Measurements from ENCODE around the gene ANKUB1.

The ANKUB1 gene

DNA sequence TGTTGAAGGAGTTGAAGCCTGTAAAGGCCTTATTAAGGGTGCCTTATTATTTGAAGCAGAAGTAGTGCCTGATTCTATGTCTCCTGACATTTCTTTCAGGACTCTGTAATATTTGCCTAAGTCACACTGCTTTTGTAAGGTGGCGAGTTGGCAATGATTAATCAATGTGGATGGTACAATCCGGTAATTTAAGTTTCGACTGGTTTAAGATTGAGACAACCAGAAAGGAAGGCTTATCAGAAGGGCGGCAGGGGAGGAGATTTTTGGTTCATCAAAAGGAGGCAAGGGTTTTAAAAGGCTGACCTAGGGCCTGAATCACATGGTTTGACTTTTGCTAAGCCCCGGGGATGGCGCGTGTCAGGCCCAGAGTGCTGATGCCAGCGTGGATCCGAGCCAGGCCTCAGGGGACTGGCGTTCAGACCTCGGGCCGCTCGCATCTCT is 19.8 kb upstream of the ANKUB1 start:
- no peak for DNase-seq (ENCODE audit: insufficient read length, low spot score)
- no peak for FAIRE-seq

- DNase-seq (ENCODE audit: insufficient read length, low spot score) (no peak), FAIRE-seq (no peak)
Observed at GRCh38 chr3:149810846-149811245, 18.5 kb upstream of the ANKUB1 start.

DNA sequence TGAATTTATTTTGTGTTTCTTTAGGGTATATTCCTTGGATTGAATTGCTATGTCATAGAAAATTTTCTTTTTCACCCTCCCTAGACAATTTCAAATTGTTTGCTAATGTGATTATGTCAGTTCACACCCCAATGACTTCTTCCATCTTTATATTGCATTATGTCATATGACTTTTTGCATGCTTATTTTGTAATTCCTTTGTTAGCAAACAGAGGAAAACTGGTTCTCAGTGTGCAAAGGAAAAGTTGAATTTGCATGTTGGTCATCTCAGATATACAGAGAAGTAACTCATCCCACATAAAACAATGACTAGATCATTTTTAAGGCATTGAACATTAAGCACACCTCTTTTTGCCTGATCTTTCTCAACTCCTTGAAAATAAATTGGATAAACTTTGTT is 17.3 kb upstream of the ANKUB1 start:
- FAIRE-seq (no peak), DNase-seq (ENCODE audit: insufficient read length, low spot score) (no peak)

DNA sequence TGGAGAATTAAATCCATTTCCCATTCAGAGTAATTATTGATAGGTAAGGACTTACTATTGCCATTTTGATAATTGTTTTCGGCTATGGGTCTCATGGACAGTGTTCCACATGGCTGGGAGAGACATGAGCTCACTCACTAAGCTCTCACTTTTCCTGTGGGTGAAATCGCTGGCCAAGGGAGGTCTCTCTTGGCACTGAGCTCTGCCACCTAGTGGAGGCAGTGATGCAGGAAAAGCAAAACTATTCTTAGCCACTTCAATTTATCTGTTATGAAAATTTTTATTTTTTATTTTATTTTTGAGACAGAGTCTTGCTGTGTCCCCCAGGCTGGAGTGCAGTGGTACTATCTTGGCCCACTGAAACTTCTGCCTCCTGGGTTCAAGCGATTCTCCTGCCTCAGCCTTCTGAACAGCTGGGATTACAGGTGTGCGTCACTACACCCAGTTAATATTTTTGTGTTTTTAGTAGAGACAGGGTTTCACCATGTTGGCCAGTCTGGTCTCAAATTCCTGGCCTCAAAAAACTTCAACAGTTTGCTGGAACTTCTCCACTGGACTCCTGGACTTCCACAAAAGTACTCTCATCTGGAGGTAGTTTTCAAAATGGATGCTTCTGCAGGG is 16.0 kb upstream of the ANKUB1 start:
- DNase-seq (ENCODE audit: insufficient read length, low spot score) (peak; percentile 77), FAIRE-seq (peak; percentile 55)

GRCh38 chr3:149806171-149806778 is 13.9 kb upstream of the ANKUB1 start:
- FAIRE-seq (no peak), DNase-seq (ENCODE audit: insufficient read length, low spot score) (no peak)

DNA sequence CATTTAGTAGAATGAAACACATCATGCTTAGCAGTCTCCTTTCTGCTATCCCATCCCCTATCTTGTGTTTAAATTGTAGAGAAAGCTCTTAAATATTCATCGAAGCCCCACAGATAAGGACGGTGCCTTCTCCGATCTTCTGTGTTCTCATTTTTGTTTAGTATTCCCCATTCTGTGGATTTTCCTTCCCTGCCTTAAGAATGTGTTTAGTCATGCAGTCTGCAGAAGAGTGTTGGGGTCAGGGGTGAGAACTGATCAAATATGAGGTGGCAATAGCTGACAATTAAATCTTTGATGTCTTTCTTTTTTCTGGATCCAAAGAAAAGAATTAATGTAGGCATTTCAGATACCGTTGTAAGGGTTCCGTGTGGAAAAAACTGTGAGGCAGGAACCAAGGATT is 9.3 kb upstream of the ANKUB1 start:
- FAIRE-seq (no peak), DNase-seq (ENCODE audit: insufficient read length, low spot score) (no peak)

DNA sequence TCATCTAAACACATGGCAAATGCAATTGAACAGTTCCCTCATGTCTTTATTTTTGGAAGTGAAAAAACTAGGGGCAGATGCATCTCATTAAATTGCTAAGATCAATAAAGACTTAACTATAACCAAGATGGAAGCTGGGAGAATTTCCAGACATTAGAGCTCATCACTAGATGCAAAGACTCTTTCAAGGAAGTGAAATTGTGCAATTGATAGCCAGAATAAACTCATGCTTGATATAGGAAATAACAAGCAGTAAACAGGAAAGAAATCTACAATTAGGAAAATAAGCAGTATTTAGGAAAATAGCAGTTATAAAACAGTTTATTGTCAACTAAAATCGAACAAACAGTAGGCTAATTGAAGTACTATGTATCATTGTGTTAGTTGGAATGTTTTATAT is 8.8 kb upstream of the ANKUB1 start:
- DNase-seq (ENCODE audit: insufficient read length, low spot score) (no peak), FAIRE-seq (no peak)

DNA sequence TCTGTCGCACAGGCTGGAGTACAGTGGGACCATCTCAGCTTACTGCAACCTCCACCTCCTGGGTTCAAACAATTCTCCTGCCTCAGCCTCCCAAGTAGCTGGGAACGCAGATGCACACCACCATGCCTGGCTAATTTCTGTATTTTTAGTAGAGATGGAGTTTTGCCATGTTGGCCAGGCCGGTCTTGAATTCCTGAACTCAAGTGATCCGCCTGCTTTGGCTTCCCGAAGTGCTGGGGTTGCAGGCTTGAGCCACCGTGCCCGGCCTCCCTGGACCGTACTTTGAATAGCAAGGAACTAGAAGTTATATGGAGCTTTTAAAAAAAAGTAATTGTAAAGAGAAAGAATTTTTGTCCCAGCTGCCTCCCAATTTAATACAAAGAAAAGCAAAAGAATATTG is 8.3 kb upstream of the ANKUB1 start:
- DNase-seq (ENCODE audit: insufficient read length, low spot score): no peak
- no peak for FAIRE-seq

DNA sequence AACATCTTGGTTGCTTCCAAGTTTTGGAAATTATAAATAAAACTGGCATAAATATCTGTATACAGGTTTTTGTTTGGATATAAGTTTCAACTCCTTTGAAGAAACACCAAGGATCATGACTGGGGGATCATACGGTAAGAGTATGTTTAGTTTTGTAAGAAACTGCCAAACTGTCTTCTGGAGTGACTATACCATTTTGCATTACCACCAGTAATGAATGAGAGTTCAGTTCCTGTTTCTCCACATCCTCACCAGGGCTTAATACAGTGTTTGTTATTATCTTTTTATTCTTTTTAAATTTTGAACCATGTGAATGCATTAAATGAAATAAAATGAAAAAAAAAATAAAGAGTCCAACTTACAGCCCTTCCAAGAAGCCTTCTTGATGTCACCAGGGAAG is 3.7 kb upstream of the ANKUB1 start:
- no peak for FAIRE-seq
- DNase-seq (ENCODE audit: insufficient read length, low spot score): no peak

- no peak for DNase-seq (ENCODE audit: insufficient read length, low spot score)
- FAIRE-seq: no peak
Observed at GRCh38 chr3:149790698-149791097, 1.7 kb downstream of the ANKUB1 start.

DNA sequence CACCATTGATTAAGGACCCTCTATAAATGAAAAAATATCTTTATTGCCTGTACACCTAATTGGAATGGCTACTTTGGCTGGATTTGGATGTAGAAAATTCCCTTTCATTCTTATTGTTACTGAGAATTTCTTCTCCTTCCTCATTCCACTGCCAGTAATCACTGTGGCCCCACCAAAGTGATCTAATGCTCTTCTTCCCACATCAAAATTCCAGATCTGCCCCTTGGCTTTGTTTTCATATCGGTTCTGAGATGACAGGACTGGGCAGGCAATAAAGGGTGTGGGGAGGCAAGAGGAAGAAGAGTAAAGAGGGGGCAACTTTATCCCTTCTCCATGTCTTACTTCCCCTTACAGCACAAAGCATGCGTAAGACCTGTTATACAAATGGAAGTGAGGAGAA is 2.1 kb downstream of the ANKUB1 start:
- DNase-seq (ENCODE audit: insufficient read length, low spot score) (no peak), FAIRE-seq (no peak)

DNA sequence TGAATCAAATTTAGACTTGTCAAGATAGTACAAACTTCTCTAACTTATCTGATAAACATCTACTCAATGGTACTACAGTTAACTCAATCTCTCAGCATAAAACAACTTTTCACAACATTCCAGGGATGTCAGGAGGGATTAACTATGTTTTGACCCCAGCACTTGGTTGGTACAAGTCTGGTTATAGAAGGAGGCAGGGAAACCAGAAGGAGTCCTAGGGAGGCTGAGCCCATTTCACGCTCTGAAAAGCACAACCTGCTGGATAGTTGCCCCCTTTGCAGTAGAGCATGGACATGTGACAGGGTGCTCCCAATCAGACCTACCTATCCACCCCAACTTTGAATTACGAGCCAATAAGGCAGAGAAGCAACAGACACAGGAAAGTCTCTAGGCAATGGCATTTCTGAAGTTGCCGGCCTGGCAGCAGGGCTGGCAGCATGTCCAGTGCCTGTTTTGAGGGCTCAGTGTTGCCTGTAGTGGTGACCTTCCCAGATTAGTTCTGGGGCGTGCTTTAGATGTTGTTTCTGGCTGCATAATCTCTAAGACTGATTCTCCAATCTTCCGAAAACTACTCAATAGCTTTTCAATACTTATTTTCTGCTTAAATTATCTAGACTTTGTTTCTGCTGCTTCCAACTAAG is 8.2 kb downstream of the ANKUB1 start:
- DNase-seq (ENCODE audit: insufficient read length, low spot score) (peak; percentile 47), FAIRE-seq (peak; percentile 78)

- DNase-seq (ENCODE audit: insufficient read length, low spot score): peak; percentile 51
- no peak for FAIRE-seq
Observed at GRCh38 chr3:149783576-149783975, 8.8 kb downstream of the ANKUB1 start.

- FAIRE-seq (no peak), DNase-seq (ENCODE audit: insufficient read length, low spot score) (no peak)
Observed at GRCh38 chr3:149781741-149782140, 10.6 kb downstream of the ANKUB1 start.

DNA sequence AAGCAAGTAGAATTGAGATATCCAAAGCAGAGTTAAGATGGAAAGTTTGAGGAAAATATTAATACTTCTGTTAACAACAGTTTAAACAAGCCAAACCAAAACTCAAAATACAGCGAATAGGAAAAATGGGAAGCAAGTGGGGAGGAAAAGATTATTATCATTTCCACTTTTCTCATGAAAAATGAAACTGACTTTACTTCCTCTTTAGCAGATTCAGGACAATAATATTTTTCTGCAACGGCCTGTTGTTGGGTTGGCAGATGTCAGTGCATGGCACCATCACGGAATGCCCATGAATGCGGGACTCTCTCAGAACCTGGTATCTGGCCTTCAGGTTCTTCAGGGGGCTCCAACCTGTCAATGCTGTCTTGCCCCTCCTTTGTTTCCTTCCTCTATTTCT is 11.1 kb downstream of the ANKUB1 start:
- FAIRE-seq: no peak
- no peak for DNase-seq (ENCODE audit: insufficient read length, low spot score)

DNA sequence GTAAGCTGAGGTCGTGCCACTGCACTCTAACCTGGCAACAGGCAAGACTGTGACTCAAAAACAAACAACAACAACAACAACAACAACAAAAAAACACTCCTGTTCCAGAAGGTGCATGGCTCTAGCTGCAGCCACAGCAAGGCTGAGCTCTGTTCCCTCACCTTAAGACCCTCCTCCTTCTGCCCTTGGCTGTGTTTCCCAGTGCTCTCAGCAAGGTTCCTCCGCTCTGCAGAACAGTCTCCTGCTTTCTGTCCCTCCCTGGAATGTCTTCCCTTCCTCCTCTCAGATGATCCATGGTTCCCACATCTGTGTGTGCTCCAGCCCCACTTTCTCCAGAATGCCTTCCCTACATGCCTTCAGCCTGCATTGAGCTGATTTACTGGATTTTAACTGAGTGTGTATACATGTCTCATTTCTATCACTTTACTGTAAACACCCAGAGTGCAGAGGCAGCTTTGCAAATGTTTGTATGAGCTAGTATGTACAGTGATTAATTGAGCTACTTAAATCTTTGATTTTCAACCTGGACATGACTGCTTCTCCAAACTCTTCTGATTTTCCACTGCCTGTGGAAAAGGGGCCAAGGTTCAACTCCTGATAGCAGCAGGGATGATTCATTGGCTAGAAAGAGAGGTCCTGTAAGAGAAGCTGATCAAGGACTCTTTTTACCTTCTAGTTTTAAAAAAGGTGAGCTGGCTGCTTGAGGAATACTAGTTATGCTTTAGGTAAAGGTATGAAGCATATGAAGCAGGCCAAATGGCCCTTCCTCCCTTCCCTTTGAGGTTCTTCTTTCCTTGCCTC is 14.7 kb downstream of the ANKUB1 start:
- no peak for FAIRE-seq

DNA sequence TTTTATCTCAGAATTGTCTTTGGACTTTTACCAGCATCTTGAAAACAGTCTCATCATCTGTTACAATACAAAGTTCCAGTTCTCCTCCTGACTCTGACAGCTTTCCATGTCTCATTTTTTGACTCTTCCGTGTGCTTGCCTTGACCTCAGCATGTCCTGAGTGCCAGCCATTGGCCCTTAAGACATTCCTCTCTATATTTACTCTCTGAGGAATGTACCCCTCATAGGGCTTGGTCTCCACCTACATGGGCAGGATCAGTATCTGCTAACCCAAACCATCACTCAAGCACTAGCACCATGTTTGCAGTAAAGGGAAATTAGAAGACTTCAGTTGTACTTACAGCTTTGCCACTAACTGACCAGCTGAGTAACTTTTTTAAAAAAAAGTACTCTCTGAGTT is 16.2 kb downstream of the ANKUB1 start:
- no peak for FAIRE-seq

More for the DNA sequence above, 14.7 kb downstream of the ANKUB1 start:
- no peak for DNase-seq (ENCODE audit: insufficient read length, low spot score)

DNA sequence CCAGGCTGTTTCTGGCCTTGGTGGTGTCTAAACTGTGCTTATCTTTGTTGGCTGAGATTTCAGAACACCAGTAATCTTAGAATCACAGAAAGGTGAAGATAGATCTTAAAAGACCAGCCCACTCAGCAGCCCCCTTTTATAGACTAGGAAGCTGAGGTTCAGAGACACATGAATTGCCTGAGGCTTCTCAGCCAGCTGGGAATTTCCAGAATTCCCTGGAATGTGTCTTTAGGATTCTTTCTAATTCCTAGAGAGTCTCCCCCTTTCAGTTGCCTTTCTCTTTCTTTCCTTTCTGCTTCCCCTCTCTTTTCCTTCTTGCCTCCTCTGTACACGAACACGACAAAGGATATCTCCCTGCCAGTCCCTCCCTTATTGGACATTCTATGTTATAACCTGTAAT is 19.5 kb downstream of the ANKUB1 start:
- DNase-seq (ENCODE audit: insufficient read length, low spot score) (no peak), FAIRE-seq (no peak)

More for the DNA sequence above, 16.2 kb downstream of the ANKUB1 start:
- no peak for DNase-seq (ENCODE audit: insufficient read length, low spot score)

DNA sequence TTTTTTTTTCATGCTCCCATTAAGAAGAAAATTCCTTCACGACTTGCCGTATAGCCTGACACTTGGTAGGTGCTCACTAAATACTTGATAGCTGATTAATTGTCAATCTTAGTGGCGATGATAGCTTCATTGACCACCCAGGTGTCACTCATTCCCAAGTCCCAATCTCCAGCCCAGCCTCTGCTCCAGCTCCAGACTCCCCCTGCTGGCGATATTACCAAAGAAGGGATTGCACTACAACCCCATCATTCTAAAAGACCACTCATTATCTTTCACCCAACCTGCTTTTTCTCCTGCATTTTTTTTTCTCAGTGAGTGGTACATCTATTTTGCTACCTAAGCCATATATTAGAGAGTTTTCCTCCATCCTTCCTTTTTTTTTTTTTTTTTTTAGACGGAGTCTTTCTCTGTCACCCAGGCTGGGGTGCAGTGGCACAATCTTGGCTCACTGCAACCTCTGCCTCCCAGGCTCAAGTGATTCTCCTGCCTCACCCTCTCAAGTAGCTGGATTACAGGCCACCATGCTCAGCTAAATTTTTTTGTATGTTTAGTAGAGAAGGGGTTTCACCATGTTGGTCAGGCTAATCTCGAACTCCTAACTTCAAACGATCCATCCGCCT is 20.6 kb downstream of the ANKUB1 start:
- peak; percentile 55 for DNase-seq (ENCODE audit: insufficient read length, low spot score)
- no peak for FAIRE-seq

DNA sequence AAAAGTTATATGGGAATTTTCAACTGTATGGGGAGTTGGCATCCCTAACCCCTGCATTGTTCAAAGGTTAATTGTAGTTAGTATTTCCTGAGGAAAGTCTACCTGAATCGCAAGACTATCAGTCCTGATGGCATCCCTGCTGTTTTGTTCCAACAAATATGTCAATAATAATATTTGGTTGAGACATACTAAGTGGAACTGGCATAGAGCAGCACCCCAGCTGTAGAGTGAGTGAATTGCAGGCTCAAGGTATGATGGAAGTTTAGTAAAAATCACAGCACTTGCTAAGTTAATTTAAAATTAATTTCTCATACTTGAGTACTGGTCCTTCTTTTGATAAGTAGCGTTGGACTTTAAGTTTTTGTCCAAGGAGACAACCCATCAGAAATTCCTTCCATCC is 22.1 kb downstream of the ANKUB1 start:
- FAIRE-seq (no peak), DNase-seq (ENCODE audit: insufficient read length, low spot score) (no peak)

DNA sequence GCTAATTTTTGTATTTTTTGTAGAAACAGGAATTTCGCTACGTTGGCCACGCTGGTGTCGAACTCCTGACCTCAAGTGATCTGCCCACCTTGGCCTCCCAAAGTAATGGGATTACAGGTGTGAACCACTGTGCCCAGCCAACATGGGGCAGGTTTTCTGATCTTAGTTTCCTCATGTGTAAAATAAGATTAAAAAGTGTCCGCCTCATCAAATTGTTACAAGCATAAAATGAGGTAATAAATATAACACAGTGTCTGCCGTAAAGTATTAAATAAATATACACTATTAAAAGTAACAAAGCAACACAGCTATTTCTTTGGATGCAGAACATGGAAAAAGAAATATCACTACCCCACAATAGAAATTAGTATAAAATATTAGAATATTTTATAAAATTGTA is 23.6 kb downstream of the ANKUB1 start:
- FAIRE-seq: no peak
- DNase-seq (ENCODE audit: insufficient read length, low spot score): no peak

All from HTR-8/SVneo (cell line).